22Rv1 (cell line): ENCODE data around the gene LRRC37B.
"Not testable (repeated sequence)": the region's sequence is repeated elsewhere in the genome, so short reads cannot be mapped to it uniquely, and the experiment has no call there.

Experiments
- CTCF ChIP-seq: fragments of 450-650 bp; IDR thresholded peaks from 2 replicates; pipeline ENCODE4 v1.5.1; 2017; ENCODE audit warnings: mild to moderate bottlenecking
- ZFX ChIP-seq: fragments of 450-650 bp; IDR thresholded peaks from 2 replicates; pipeline ENCODE4 v1.6.1; 2017; ENCODE audit warnings: antibody characterized with exemption, borderline replicate concordance

- not testable (repeated sequence) for TF ChIP-seq CTCF, ZFX
These were observed 64.8 kb downstream of the LRRC37B start for GRCh38 chr17:32071961-32072360.
